LoVo (cell line): ENCODE data around the gene DGKI.
"Not testable (repeated sequence)": the region's sequence is repeated elsewhere in the genome, so short reads cannot be mapped to it uniquely, and the experiment has no call there.

Experiments
- DNase-seq: peaks from one replicate; pipeline ENCODE4 v3.0.0-alpha.2; 2016; ENCODE audit warnings: low spot score

The DGKI gene

GRCh38 chr7:137835486-137836112, 11.2 kb downstream of the DGKI start:
- no peak for DNase-seq

- DNase-seq: no peak
These were observed 12.2 kb downstream of the DGKI start for GRCh38 chr7:137834552-137834951.

- DNase-seq: not testable (repeated sequence)
These were observed 13.8 kb downstream of the DGKI start for GRCh38 chr7:137832990-137833389.

- DNase-seq: no peak
These were observed 14.4 kb downstream of the DGKI start for GRCh38 chr7:137832382-137832781.

- not testable (repeated sequence) for DNase-seq
These were observed 15.2 kb downstream of the DGKI start for GRCh38 chr7:137831555-137831954.

- no peak for DNase-seq
These were observed 17.3 kb downstream of the DGKI start for GRCh38 chr7:137829337-137829992.

- no peak for DNase-seq
These were observed 18.3 kb downstream of the DGKI start for GRCh38 chr7:137828456-137828855.

GRCh38 chr7:137825489-137825888, 21.3 kb downstream of the DGKI start:
- no peak for DNase-seq

GRCh38 chr7:137820677-137821420, 25.9 kb downstream of the DGKI start:
- no peak for DNase-seq

GRCh38 chr7:137820156-137820555, 26.6 kb downstream of the DGKI start:
- no peak for DNase-seq

GRCh38 chr7:137818036-137818435, 28.7 kb downstream of the DGKI start:
- no peak for DNase-seq

- no peak for DNase-seq
These were observed 30.0 kb downstream of the DGKI start for GRCh38 chr7:137816696-137817320.

- DNase-seq: no peak
These were observed 33.2 kb downstream of the DGKI start for GRCh38 chr7:137813541-137813940.

GRCh38 chr7:137810248-137810647, 36.5 kb downstream of the DGKI start:
- DNase-seq: no peak

- no peak for DNase-seq
These were observed 41.9 kb downstream of the DGKI start for GRCh38 chr7:137804836-137805235.

GRCh38 chr7:137801491-137801890, 45.3 kb downstream of the DGKI start:
- no peak for DNase-seq

GRCh38 chr7:137801003-137801402, 45.8 kb downstream of the DGKI start:
- no peak for DNase-seq

GRCh38 chr7:137798073-137798763, 48.6 kb downstream of the DGKI start:
- no peak for DNase-seq

- no peak for DNase-seq
These were observed 51.6 kb downstream of the DGKI start for GRCh38 chr7:137795211-137795610.

- DNase-seq: no peak
These were observed 54.8 kb downstream of the DGKI start for GRCh38 chr7:137791930-137792329.

- DNase-seq: no peak
These were observed 55.9 kb downstream of the DGKI start for GRCh38 chr7:137790828-137791227.

- no peak for DNase-seq
These were observed 57.4 kb downstream of the DGKI start for GRCh38 chr7:137789215-137789882.
